ENCODE data around the gene PLD4.
"Not testable (repeated sequence)": the region's sequence is repeated elsewhere in the genome, so short reads cannot be mapped to it uniquely, and the experiment has no call there.

Gene PLD4

DNA sequence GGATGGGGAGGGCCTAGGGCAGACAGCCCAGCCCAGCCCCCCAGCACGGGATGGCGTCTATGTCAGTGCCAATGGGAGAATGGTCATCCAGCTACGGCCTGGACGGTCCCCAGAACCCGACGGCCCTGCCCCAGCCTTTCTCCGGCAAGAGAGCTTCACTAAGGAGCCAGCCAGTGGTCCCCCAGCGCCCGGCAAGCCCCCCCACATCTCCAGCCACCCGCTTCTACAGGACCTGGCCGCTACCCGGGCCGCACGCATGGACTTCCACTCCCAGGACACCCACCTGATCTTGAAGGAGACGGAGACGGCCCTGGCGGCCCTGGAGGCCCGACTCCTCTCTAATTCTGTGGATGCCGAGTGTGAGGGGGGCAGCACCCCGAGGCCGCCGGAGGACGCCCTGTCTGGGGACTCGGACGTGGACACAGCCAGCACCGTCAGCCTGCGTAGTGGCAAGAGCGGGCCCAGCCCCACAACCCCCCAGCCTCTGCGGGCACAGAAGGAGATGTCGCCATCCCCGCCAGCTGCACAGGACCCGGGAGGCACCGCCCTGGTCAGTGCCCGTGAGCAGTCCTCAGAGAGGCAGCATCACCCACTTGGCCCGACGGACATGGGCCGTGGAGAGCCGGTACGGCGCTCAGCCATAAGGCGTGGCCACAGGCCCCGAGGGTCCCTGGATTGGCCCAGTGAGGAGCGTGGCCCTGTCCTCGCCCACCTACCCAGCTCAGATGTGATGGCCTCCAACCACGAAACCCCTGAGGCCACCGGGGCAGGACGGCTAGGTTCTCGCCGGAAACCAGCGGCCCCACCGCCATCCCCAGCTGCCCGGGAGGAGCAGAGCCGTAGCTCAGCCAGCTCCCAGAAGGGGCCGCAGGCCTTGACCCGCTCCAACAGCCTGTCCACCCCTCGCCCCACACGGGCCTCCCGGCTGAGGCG lies 37.7 kb upstream of the PLD4 start:
- DNase-seq: no peak

DNA sequence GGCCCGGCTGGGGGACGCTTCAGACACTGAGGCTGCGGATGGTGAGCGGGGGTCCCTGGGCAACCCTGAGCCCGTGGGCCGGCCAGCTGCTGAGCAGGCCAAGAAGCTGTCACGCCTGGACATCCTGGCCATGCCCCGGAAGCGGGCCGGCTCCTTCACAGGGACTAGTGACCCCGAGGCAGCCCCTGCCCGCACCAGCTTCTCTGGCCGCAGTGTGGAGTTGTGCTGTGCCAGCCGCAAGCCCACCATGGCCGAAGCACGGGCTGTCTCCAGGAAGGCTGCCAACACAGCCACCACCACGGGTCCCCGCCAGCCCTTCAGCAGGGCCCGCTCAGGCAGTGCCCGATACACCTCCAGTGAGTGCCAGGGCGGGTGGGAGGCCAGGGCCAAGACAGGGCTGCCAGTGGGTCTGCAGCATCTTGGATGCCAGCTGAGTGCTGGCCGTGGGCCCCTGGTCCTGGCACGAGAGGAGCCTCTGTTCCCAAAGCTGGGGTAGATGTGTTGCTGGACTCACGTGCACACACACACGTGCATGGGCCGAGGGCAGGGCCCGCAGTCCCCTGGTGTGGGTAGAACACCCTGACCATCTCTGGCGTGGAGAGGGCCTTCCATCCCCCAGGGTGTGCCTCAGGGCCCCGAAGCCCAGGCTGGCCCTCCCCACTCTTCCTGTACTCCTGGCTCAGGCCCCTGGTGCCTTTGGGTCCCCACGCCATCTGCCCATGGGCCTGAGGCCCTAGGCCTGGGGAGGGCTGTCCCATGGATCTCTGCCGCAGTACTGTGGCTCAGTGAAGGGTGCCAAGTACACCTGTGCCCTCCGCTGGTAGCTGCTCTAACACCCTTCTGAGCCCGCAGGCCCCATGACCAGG lies 36.8 kb upstream of the PLD4 start:
- no peak for DNase-seq

DNA sequence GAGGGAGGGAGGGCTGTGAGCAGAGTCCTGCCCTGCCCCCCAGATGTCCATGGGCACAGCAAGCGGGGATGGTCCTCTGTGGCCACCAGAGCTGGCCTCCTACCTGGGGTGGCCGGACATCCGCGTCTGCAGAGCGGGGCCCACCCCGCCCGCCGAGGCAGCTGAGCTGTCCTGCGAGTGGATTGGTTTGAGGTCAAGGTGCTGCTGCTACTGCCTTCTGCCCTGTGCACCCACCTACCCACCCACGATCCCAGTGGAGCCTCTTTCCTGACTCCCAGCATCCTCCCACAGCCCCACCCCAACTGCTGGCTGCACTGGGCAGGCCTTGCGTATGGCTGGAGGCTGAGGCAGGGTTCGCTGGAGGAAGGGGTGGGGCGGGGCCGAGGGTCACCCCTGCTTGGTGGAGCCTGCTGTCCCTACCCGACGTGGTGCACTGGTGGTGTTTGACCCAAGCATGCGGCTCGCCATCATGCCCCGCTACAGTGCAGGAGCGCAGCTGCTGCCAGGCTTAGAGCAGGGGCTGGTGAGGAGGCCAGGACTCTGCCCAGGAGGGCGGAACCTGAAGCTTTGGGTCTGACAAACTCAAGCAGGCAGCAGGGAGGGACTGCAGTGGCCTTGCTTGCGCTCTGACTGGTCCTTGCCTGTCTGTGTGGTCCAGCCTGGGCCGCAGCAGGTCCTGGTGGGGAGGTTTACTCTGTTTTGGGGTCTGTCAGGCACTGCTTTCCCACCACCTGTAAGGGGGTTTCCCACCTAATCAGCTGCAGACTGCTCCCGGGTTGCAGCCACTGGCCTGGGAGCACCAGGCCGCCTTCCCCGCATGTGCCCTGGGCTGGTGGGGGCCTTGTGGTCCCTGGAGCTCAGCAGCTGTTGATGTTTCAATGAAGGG lies 35.9 kb upstream of the PLD4 start:
- DNase-seq: no peak

DNA sequence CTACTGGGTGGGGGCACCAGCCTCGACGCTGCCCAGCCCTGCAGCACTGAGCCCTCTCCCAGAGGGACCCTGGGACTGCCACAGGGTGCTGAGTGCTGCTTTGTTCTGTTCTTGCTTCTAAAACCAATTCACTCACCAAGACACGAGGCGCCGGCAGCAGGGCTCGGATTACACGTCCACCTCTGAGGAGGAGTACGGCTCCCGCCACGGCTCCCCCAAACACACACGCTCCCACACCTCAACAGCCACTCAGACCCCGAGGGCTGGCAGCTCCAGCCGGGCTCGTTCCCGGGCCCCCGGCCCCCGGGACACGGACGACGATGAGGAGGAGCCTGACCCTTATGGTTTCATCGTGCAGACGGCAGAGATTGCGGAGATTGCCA lies 35.3 kb upstream of the PLD4 start:
- no peak for DNase-seq

DNA sequence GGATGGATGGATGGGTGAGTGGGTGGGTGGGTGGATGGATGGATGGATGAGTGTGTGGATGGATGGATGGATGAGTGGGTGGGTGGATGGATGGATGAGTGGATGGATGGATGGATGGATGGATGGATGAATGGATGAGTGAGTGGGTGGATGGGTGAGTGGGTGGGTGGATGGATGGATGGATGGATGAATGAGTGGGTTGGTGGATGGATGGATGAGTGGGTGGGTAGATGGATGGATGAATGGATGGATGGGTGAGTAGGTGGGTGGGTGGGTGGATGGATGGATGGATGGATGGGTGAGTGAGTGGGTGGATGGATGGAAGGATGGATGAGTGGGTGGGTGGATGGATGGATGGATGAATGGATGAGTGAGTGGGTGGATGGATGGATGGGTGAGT lies 34.4 kb upstream of the PLD4 start:
- not testable (repeated sequence) for DNase-seq

DNA sequence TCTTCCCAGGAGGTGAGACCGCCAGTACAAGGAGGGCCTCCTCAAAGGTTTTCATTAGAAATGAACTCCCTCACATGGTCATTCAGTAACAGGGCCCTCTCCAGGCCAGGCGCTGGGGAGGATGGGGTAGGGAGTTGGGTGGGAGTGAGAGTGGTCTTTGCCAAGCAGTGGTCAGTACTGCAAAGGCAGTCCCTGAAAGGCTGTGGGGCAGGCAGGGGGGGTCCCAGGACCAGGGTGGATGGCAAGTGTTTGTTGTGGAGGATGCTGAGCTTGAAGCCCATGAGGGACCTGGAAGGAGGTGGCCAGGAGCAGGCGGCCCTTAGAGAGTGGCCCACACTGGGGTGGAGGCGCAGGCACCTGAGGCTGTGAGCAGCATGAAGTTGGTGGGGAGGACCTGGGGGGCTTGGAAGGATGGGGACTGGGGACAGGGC lies 33.5 kb upstream of the PLD4 start:
- DNase-seq: no peak

DNA sequence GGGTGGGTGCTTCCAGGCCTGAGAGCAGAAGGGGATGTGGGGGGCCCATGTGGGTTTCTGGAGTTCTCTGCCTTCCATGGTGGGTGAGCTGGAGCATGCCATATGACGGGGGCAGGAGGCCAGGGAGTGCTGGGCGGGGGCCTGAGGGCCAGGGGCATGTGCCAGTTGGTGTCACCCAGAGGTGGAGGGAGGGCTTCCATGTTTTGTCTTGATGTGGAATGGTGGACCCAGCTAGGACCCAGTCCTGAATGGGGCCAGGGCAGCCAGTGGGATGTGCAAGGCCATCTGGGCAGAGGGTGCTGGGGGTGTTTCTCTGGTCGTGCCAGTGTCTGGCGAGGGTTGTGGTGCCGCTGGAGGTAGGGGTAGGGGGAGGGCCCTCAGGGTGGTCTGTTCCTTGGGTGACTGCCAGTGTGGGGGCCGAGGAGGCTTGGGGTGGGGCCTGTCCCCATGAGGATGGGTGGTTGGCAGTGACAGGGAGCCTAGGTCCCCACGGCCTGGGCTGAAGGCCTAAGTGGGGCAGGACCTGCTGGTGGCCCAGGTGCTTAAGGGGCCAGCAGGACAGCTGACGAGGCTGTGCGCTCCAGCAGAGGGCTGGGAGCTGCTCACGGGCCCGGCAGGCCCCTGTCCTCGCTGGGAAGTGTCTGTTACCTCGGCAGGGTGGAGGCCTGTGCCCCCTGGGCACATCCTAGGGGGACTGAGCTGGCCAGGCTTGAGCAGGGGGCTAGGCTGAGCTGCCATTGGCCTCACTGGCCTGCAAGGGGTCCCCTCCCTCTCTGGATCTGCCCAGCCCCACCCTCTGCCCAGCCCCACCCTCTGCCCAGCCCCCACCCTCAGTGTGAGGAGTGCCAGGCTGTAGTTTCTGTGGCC lies 32.8 kb upstream of the PLD4 start:
- DNase-seq: no peak

DNA sequence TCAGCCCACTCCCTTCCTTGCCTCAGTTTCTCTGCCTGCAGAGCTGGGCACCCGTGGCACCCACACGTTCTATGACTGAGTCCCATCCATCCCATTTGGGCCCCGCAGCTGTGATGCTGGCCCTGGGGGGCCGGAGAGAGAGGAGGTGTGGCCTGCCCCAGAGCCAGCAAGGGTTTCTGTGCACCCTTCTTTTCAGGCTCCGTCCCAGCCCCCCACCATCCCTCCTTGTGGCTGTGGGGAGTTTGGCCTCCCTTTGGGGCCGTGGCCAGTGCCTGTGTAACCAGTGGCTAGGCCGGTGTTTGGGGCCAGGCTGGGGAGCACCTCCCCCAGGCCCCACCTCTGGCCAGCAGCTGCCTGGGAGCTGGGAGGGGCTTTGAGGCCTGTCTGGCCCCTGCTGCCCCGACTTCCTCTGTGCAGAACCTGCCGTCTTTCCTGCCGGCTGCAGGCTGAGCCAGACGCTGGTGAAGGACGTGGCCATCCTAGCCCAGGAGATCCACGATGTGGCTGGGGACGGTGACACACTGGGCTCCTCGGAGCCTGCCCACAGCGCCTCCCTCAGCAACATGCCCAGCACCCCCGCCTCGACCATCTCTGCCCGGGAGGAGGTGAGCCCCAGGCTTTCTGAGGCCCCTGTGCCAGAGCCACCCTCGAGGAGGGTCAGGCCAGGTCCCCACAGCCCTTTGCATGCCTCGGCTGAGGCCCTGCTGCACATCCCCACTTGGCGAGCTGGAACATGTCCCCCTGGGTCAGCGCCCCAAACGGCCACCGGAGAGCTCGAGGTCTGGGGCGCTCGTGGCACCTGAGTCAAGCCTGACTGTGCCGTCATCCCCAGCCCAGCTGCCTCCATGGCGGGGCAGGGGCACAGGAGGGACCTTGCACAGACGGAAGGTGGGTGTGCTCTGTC lies 31.9 kb upstream of the PLD4 start:
- DNase-seq: no peak

DNA sequence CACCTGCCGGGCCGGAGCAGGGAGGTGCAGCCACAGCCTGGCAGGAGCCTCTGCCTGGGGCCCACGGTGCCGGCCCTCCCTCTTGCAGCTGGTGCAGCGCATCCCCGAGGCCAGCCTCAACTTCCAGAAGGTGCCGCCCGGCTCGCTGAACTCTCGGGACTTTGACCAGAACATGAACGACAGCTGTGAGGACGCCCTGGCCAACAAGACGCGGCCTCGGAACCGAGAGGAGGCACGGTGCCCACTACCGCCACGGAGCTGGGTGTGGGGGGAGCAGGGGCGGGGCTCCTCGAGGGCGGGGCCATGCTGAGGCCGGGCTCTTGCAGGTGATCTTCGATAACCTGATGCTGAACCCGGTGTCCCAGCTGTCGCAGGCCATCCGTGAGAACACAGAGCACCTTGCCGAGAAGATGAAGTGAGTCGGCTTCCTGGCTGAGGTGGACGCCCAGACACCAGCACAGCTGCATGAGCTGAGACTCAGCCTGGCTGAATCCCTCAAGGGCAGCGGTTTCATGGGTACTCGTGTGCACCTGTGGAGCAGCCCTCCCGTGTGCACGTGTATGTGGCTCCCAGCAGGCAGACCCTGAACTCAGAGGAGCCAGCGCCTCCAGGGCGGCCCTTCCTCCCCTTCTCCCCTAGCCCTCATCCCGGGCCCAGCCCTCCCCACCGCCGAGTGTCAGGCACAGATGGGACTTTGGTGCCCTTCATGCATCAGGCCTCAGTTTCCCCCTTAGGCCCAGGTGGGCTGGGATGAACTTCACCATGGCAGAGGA lies 31.1 kb upstream of the PLD4 start:
- DNase-seq: no peak

DNA sequence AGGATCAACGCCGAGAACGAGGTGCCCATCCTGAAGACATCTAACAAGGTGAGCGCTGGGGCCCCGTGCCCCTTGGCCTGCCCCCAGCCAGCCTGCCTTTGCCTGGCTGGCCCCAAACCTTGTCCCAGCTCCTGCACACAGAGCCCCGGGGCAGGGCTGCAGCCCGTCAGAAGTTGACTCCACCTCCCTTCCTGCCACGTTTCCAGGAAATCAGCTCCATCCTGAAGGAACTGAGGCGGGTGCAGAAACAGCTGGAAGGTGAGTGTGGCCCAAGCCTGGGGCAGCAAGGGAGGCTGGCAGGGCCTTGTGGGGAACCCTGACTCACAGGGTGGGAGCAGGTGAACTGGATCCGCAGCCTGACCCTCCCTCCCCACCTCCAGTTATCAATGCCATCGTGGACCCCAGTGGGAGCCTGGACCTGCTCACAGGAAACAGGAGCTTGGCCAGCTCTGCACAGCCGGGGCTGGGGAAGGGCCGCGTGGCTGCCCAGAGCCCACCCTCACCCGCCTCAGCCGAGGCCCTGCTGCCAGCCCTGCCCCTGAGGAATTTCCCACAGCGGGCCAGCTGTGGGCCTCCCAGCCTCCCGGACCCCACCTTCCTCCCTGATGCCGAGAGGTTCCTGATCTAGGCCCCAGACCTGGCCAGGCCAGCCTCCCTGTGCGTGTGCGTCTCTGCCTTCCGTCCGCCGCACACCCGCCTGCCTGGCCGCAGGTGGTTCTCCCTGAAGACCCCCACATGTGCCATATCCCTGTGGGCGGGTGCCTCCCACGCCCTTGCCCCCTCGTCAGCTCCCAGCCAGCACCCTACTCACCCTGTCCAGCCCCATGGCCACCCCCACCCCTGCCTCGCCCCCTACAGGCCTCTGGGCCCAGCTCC lies 30.1 kb upstream of the PLD4 start:
- no peak for DNase-seq

DNA sequence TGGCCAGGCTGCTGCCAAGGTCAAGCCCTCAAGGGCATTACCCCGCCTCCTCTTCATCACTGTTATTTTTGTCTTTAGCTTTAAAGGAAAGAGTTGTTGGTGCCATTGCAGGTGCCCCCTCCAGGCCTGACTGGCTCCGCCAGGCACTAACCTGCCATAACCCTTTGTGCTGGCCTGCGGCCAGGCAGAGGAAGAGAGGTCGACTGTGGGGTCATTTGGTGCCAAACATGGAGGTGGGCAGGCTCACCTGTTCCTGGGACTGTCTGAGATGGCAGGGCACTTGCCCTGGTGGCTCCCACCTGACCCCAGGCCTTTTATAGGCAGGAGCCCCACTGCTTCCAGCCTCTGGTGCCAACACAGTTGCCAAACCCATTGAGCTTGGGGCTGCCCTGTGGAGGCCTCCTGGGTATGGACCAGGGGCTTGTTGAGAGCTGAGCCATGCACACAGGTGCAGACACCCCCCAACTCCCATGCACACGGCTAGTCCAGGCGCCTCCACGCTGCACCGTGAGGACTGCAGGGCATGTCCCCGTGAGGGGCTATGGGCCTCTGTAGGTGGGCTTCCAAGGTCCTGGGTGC lies 29.4 kb upstream of the PLD4 start:
- DNase-seq: no peak

DNA sequence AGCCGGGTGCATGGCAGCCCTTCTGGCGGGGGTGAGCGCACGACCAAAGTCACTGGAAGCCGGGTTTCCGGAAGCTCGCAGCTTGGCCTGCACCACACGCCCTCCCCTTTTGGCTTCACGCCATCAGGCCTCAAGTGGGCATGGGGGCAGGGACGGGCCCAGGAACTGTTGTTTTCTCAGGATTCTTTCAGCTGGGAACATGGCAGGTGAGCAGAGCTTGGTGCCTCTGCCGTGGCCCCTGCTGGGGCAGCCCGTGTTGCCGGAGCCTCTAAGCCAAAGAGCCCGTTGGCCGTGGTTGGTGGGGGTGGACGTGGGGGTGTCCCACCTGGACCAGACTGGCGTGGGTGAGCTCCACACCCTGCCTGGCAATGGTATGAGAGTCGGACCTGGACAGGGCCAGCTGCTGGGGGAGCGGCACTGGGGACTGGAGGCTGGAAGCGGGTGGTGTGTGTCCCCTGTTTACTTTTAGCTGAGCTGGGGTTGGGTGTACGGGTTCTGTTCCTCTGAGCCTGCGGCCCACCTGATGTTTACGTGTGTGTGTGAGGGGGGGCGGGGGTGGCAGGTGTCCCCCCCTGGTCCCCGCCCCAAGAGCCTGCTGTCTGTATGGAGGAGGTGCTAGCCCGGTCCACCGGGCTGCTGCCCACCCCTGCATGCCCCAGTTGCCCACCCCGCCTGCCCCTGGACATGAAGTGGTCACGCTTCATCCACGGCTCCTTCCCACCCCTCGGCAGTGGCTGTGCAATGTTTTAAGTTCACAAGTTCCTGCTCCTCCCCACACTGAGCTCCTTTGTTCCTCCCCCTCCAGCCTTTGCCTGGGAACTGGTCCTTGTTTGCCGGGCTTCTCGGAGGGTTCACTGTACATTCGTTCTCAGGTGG lies 28.7 kb upstream of the PLD4 start:
- DNase-seq: no peak

DNA sequence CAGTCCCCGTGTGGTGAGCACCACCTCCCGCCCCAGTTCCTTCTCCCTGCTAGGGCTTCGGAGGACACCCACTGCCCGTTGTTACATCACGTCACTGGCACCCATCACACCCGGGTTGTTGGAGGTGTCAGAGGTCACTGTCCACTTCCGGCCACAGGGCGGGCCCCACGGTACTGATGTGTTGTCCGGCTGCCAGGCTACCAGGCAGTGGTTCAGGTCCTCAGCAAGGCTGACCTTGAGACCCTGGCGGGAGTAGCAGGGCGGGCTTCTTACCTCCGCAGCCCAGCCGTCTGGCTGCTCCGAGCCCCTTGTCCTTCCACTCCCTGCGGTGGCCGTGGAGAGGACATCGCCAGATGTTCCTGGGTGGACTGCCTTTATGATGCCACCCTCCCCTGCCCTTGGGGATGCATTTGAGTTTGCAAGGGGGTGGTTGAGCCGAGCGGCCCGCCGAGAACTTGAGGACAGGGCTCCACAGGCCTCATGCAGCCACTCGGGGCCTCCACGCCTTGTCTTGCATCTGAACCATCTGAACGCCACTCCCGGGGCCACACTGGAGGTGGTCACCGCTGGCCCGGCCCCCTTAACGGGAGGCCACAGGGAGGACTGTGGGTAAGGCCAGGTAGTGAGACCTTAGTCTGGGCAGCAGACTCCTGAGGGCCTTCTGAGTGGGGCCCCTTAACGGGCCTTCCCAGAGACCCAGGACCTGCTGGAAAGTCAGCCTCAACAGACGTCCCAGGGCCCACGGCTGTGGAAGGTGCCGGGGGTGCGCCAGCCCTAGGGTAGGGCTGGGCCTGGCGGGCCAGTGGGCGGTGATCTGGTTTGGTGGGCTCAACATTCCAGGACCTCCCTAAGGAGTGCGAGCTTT lies 27.1 kb upstream of the PLD4 start:
- no peak for DNase-seq

DNA sequence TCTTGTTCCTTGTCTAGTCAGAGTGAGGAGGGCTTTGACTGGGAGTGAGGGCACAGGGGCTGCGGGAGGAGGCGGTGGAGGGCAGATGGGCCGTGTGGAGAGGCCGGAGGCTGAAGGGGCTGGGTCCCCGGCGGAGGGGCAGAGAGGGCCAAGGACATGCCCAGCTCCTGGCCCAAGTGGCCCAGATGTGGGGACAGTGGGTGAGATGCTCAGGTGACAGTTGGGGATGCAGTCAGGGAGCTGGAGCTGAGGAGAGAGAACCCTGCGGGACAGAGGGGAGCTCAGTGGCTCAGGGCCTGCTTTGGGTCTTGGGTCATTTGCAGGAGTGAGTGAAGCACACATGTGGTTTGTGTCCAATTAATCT lies 26.5 kb upstream of the PLD4 start:
- DNase-seq: no peak

DNA sequence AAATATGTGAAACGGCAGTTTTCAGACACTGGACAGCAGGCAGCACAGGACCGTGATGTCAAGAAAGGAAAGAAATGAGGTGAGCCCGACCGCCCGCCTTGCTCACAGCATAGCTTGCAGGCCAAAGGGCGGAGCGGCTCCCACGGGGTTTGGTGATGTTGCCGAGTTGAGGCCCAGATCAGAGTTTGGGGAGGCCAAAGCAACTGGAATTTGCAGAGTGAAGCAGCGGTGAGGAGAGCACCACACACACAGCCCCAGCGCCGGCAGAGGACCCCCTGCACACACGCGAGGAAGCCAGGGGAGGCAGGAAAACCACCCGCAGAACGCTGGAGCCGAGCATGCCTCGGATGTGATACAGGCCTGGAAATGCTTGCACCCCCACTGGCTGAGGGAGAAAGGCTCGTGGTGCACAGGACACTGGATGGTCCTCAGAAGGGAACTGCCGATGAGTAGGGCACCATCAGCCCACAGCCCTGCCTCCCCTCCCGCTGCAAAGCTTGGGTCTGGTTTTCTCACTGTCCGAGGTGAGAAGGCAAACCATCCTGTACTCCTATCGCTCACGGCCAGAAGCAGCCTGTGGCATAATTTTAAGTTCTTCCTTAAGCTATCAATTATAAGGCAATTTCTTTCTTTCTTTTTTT lies 25.7 kb upstream of the PLD4 start:
- DNase-seq: no peak

DNA sequence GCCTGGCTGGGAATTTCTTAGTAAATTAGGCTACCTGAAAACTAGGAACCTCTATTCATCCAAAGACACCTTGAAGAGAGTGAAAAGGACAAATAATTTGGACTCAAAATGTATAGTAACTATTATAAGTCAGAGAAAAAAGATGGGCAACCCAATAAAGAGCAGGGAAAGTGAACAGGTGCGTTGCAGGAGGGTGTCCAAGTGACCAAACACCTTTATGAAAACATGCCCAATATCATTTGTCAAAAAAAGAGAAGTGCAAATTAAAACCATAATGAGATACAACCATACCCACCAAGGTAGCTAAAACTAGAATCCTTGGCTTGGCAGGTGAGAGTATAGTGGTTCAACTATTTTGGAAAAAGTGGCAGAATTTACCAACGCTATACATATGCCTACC lies 24.9 kb upstream of the PLD4 start:
- DNase-seq: no peak

All from KG1 (cell line).